RCC 7860 (cell line): ENCODE results near the gene ASGR2.
"Not testable (repeated sequence)": the region's sequence is repeated elsewhere in the genome, so short reads cannot be mapped to it uniquely, and the experiment has no call there.

Source experiments
- DNase-seq: peaks from one replicate; pipeline ENCODE4 v3.0.0-alpha.2; 2015; ENCODE audit warnings: low spot score
- FAIRE-seq: peaks from 2 replicates; lab custom pipeline; 2012; peaks lifted over from hg19 to GRCh38; lab: Jason Lieb, UNC

ASGR2 gene

DNA sequence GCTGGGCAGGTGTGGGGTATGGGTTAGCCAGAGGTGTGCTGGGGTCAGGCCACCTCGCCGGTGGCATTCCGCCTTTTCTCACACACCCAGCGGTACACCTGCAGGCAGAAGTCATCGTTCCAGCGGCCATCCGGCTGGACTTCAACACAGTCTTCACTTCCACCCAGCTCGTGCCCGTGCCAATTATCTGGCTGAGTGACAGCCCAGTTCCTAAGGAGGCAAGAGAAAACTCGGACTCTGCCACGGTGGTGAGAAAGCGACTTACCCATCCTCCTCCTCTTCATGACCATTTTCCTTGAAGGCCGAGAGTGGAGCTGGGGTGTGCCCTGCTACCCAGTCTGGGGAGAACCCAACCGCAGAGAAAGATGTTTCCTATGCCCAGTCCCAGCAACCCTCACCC lies 13.1 kb downstream of the ASGR2 start:
- no peak for FAIRE-seq
- no peak for DNase-seq

- not testable (repeated sequence) for DNase-seq, FAIRE-seq
These were observed 13.8 kb downstream of the ASGR2 start for GRCh38 chr17:7100641-7101379.

DNA sequence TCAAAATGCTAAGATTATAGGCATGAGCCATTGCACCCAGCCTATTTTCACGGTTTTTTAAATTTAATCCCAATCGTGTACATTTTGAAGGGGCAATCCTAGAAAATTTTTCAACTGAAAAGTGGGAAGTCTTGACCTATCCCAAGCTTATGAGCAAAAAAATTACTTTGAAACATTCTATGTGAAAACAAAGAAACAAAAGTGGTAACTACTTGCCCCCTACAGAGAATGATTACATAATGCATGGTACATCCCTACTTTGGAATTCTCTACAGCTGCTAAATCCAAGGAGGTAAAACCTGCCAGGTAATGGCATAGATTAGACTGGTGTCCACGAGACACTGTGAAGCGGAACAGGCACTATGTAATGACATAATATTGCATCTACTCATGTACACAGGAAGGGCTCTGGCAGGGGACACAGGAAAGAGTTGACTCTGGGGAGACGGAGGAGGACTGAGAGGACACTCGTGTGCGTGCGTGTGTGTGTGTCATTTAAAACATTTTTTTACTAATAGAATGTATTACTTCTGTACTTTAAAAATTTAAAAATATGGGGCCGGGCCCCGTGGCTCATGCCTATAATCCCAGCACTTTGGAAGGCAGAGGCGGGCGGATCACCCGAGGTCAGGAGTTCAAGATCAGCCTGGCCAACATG lies 15.7 kb downstream of the ASGR2 start:
- no peak for DNase-seq
- no peak for FAIRE-seq

DNA sequence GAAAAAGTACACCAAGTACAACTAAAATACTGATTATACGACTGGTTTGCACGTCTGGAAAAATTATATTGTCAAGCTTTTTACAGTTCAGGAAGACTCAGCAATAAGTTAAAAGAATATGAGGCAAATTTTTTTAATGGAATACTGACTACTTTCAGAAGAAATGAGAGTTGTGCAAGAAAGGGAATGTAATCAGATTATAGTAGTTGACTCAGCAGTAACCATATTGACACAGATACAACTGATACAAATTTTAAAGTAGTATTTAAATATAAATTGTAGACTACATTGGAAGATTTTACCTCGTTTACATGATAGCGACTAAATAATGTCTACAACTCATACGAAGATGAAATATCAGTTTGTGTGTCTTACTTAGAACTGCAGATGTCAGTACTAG lies 16.7 kb downstream of the ASGR2 start:
- FAIRE-seq (no peak), DNase-seq (no peak)

- FAIRE-seq (no peak), DNase-seq (no peak)
These were observed 19.0 kb downstream of the ASGR2 start for GRCh38 chr17:7095625-7096024.

GRCh38 chr17:7094652-7095019 lies 20.0 kb downstream of the ASGR2 start:
- no peak for DNase-seq
- FAIRE-seq, result no peak

- FAIRE-seq, DNase-seq: not testable (repeated sequence)
These were observed 23.2 kb downstream of the ASGR2 start for GRCh38 chr17:7091311-7092005.

DNA sequence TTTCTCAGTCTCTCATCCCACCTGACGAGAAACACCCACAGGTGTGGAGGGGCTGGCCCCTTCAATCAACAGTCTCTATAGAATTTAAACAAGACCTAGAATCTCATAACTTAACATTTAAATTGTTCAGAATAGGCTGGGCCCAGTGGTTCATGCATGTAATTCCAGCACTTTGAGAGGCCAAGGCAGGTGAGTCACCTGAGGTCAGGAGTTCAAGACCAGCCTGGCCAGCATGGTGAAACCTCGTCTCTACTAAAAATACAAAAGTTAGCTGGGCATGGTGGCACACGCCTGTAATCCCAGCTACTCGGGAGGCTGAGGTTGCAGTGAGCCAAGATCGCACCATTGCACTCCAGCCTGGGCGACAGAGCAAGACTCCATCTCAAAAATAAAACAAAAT lies 25.1 kb downstream of the ASGR2 start:
- DNase-seq, FAIRE-seq: not testable (repeated sequence)

DNA sequence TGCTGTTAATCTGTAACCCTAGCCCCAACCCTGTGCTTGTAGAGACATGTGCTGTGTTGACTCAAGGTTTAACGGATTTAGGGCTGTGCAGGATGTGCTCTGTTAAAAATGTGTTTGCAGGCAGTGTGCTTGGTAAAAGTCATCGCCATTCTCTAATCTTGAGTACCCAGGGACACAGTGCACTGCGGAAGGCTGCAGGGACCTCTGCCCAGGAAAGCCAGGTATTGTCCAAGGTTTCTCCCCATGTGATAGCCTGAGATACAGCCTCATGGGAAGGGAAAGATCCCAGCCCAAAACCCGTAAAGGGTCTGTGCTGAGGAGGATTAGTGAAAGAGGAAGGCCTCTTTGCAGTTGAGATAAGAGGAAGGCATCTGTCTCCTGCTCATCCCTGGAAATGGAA lies 26.2 kb downstream of the ASGR2 start:
- not testable (repeated sequence) for FAIRE-seq

GRCh38 chr17:7084088-7084487 lies 30.5 kb downstream of the ASGR2 start:
- no peak for DNase-seq
- FAIRE-seq, result no peak

More for the DNA sequence above, 26.2 kb downstream of the ASGR2 start:
- DNase-seq, result not testable (repeated sequence)

GRCh38 chr17:7083592-7083991 lies 31.0 kb downstream of the ASGR2 start:
- no peak for DNase-seq
- FAIRE-seq, result no peak

GRCh38 chr17:7081341-7082062 lies 33.1 kb downstream of the ASGR2 start:
- FAIRE-seq, result no peak

DNA sequence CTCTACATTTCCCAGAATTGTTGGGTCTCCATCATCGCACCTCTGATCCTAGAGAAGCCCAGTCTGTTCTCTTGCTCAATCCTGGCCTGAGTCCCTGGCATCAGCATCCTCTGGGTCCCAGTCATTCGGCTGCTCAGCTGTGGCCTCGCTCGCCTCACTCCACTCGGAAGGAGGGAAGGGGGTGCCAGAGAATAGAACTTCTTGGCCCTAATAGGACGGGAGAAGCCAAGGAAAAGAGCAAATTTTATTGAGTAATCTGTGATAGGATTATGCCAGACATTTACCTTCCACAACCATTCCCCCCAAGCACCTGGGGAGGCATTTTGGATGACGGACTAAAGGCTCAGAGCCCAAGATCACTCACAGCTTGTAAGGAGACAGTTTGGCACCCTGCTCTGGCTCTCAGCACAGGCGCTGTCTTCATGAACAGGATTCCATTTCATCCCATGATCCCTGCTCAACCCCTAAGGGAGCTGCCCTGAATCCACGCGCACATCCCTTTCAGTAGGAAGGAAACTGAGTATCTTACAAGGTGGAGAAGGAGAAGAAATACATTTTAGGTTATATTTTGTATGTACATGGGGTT lies 34.1 kb downstream of the ASGR2 start:
- FAIRE-seq (no peak), DNase-seq (no peak)

More at GRCh38 chr17:7081341-7082062, 33.1 kb downstream of the ASGR2 start:
- DNase-seq, result no peak

DNA sequence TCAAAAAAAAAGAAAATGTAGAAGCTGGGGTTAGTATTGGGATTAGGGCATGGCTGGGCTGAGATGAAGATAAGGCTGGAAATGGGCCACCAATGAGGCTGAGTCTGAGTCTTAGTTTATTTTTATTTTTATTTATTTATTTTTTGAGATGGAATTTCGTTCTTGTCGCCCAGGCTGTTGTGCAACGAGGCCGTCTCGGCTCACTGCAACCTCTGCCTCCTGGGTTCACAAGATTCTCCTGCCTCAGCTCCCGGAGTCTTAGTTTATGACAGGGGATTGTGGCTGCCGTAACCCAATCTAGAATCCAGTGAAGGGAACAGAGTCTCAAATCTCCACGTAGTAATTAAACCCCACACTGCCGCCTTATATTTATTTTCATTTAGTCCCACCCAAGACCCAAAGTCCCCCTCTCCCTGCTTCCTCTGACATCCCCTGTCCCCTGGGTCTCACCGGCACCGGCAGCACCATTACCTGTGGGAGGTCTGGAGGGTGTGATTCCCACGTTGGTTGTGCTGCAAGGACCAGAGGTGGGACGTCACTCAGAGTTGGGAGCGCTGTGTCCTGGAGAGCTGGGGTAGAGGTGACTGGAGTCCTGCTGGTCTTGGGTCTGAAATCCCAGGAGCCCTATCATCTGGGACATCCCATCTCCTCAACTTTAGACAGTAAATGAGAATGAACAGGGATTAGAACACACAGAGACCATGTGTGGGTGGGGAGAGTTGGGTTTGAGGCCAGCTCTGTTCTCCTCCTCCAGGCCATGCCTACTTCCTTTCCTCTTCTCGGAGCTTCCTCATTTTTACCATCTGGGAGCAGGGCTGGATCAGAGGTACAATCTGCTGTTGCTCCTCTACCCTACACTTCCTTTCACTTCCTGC lies 34.8 kb downstream of the ASGR2 start, which contains the start of gene CLEC10A:
Gene CLEC10A (minus strand): TSS at position 671 of the 875 bp plus-strand sequence. CDS start 1,439 bp downstream, outside the sequence.
- DNase-seq (no peak), FAIRE-seq (no peak)

- no peak for DNase-seq
- FAIRE-seq, result no peak
These were observed 35.9 kb downstream of the ASGR2 start for GRCh38 chr17:7078711-7079110.

- no peak for FAIRE-seq
- no peak for DNase-seq
These were observed 36.6 kb downstream of the ASGR2 start for GRCh38 chr17:7077911-7078546.

DNA sequence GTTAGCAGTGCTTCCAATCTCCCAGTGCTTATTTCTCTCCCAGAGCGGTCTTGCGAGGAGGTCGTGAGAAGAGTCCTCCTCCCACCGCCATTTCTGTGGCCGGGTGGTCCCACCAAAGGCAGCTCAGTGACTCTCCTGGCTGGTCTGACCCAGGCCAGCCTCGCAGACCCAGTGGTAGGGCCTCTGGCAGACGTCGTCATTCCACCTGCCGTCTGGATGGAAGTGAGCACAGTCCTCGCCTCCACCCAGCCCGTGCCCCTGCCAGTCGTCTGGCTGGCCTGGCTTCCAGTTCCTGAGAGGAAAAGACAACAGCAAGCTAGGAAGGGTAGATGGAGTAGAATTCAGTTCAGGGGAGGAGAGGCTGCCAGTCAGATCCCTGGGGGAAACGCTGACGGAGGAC lies 39.7 kb downstream of the ASGR2 start:
- FAIRE-seq, result no peak

DNA sequence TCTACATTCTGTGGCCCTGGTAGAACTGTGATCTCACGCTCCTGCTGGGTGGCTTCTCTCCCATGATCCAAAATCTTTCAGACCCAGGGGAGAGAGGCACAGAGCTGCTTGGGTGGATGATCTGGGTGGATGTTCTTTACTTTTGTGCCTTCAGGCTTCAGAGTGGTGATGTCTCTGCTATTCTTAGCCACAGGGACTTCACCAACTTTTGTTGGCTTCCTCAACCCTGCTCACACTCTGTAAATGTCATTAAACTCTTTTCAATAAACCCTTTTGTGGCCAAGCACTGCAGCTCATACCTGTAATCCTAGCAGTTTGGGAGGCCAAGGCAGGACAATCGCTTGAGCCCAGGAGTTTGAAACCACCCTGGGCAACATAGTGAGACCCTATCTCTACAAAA lies 42.2 kb downstream of the ASGR2 start:
- no peak for DNase-seq
- FAIRE-seq, result no peak

More for the DNA sequence above, 39.7 kb downstream of the ASGR2 start:
- DNase-seq, result no peak

- FAIRE-seq (no peak), DNase-seq (no peak)
These were observed 43.9 kb downstream of the ASGR2 start for GRCh38 chr17:7070712-7071111.
